Measurements from ENCODE around the gene MISP3.
A peak's percentile ranks its signal among the peaks of the same experiment; 100 is the strongest.

- TF ChIP-seq, protein P1, sequence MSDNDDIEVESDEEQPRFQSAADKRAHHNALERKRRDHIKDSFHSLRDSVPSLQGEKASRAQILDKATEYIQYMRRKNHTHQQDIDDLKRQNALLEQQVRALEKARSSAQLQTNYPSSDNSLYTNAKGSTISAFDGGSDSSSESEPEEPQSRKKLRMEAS (IDR thresholded peaks at IDR 0.05): no peak
- TF ChIP-seq FOXM1 (IDR thresholded peaks at IDR 0.05; ENCODE audit: borderline replicate concordance, low read depth) (no peak), EP300 (IDR thresholded peaks at IDR 0.05; ENCODE audit: borderline replicate concordance) (no peak), RAD21 (IDR thresholded peaks at IDR 0.05; ENCODE audit: low read depth) (no peak), CREB1 (IDR thresholded peaks at IDR 0.05; ENCODE audit: low read depth) (no peak), CEBPB (IDR thresholded peaks at IDR 0.05) (peak; percentile 53; the same call in 1 of the 2 replicates), EGR1 (IDR thresholded peaks at IDR 0.05) (no peak), TCF12 (IDR thresholded peaks at IDR 0.05; ENCODE audit: low read depth) (no peak), TAF1 (IDR thresholded peaks at IDR 0.05; ENCODE audit: low read depth) (no peak), NFIC (IDR thresholded peaks at IDR 0.05) (no peak)
Observed at GRCh38 chr19:14056741-14057356, 15.7 kb upstream of the MISP3 start.
